Measurements from ENCODE around the gene FBXW5.

Gene FBXW5

DNA sequence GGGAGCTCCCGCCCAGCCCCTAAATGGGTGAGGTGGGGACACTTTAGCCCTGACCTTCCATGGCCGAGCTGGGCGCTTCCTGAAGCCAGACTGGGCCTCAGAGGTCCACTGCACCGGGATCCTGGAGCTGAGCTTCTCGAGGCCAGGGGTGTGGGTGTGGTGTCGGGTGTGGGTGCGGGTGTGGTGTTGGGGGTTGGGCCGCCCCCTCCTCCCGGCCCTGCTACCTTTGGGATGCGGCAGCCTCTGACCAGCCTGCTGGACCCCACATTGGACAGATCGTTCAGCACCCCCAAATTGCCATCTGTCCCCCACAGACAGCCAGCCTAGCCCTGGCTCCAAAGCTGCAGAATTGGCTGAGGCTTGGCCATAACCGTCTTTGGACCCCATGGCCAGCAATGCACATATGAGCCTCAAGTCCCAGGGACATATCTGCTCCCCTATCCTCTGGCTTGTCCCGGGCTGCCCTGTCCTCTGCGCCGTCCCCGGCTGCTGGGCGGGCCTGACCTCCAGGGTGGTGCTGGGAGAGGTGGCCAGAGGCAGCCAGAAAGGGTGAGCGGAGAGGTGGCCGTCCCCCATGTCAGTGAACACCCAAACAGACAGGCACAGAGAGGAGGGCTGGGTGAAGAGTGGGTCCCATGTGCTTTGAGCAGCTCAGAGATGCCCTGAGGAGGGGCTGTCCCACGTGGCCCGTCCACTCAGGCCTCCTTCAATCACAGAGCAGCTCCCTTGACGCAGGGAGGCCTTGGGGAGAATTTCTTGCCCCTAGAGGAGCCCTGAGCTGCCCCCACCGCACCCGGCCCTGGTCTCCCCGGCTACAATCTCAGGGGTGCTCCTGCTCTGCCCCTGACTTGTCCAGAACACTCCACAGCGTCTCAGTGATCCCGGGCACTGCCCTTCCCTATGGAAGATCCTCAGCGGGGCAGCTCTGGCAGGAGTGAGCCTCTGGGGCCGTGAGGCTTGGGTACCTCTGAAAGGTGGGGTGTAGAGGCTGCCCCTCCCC, 29.4 kb upstream of the FBXW5 start:
- TF ChIP-seq JUND (IDR thresholded peaks at IDR 0.05; ENCODE audit: low read depth): no peak
- in situ Hi-C loops (cut with HindIII; ENCODE audit: low pct_unique_long_range_greater_than_20kb, low sequenced_read_pairs): no loop called here
- DNase-seq (ENCODE audit: low read depth in 1 of 2, low spot score in 1 of 2): no peak

GRCh38 chr9:136972743-136973142, 28.2 kb upstream of the FBXW5 start:
- in situ Hi-C loops (cut with HindIII; ENCODE audit: low pct_unique_long_range_greater_than_20kb, low sequenced_read_pairs): no loop called here
- DNase-seq (ENCODE audit: low read depth in 1 of 2, low spot score in 1 of 2): no peak
- TF ChIP-seq JUND (IDR thresholded peaks at IDR 0.05; ENCODE audit: low read depth): no peak

DNA sequence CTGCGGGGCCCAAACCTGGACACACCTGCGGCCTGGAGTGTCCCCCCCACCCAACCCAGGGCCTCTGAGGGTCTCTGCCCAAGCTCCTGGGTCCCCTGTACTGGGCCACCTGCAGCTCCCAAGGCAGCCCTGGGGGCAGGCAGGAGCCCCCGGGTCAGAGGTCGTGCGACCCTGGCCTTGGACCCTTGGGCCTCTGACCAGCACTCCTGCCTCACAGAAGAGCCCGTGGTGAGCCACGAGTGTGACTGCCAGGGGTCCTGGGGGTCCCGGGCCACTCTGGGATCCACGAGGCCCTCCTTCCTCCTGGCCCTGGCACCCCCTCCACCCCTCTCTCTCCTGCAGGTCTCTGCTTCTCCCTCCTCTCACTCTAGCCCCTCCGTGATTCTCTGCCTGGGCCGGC, 27.8 kb upstream of the FBXW5 start:
- no peak for TF ChIP-seq JUND (IDR thresholded peaks at IDR 0.05; ENCODE audit: low read depth)
- in situ Hi-C loops (cut with HindIII; ENCODE audit: low pct_unique_long_range_greater_than_20kb, low sequenced_read_pairs): no loop called here
- no peak for DNase-seq (ENCODE audit: low read depth in 1 of 2, low spot score in 1 of 2)

- TF ChIP-seq JUND (IDR thresholded peaks at IDR 0.05; ENCODE audit: low read depth): no peak
- in situ Hi-C loops (cut with HindIII; ENCODE audit: low pct_unique_long_range_greater_than_20kb, low sequenced_read_pairs): no loop called here
- DNase-seq (ENCODE audit: low read depth in 1 of 2, low spot score in 1 of 2): peak in 1 of 2 experiments; percentile 71
These were observed 27.2 kb upstream of the FBXW5 start for GRCh38 chr9:136971746-136972145.

- in situ Hi-C loops (cut with HindIII; ENCODE audit: low pct_unique_long_range_greater_than_20kb, low sequenced_read_pairs): no loop called here
- TF ChIP-seq JUND (IDR thresholded peaks at IDR 0.05; ENCODE audit: low read depth): no peak
- DNase-seq (ENCODE audit: low read depth in 1 of 2, low spot score in 1 of 2): no peak
These were observed 25.8 kb upstream of the FBXW5 start for GRCh38 chr9:136970361-136970760.

DNA sequence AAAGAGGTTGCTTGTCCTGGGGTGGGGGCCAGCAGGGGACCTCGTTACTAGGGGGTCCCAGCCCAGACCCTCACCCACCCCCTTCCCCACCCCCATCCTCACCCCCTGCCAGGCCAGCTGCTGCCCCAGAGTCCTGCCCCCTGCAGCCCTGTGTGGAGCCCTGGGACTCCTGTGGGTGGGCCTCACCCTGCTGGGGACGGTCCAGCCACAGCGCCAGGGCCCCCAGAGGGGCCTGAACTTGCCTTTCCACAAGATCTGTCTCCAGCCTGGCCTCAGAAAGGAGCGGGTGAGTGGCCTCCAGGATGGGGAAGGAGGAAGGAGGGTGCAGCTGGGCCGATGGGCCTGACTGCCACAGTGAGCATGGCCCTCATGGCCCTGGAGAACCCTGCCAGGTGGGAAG, 25.2 kb upstream of the FBXW5 start:
- no peak for DNase-seq (ENCODE audit: low read depth in 1 of 2, low spot score in 1 of 2)
- in situ Hi-C loops (cut with HindIII; ENCODE audit: low pct_unique_long_range_greater_than_20kb, low sequenced_read_pairs): no loop called here
- no peak for TF ChIP-seq JUND (IDR thresholded peaks at IDR 0.05; ENCODE audit: low read depth)

GRCh38 chr9:136969150-136969549, 24.6 kb upstream of the FBXW5 start:
- no peak for TF ChIP-seq JUND (IDR thresholded peaks at IDR 0.05; ENCODE audit: low read depth)
- in situ Hi-C loops (cut with HindIII; ENCODE audit: low pct_unique_long_range_greater_than_20kb, low sequenced_read_pairs): no loop called here
- DNase-seq (ENCODE audit: low read depth in 1 of 2, low spot score in 1 of 2): no peak

DNA sequence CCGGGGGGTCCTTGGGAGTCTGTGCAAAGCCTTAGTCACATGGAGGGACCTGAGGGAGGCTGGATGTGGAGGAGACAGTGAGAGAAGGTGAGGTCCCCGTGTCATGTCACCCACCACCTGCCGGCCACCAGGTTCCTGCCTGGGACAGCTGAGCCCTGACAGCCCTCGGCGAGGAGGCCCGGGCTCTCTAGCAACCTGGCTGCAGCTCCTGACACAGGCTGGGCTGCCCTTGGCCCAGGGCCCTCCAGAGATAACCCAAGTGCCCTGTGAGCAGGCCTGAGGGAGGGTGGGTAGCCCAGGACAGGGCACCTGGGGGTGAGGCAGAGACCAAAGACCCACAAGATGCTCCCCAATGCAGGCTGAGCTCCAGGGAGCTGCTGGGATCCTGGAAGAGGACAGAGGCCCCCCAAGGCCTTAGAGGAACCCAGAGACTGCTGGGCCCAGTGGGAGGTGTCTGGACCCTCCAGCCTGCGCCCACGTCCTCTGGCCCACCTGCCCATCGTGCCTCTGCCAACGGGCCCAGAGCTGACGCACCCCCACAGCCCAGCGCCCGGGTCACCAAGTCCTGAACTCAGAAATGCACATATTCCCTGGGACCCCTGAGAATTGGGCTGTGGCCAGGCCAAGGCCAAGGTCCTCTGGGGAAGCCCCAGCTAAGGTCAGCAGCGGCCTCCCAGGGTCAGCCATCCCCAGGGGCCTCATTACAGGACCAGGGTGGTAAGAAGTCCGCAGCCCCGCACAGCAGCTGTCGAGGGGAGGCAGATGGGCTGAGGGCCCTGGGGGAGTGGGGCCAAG, 24.0 kb upstream of the FBXW5 start:
- no peak for TF ChIP-seq JUND (IDR thresholded peaks at IDR 0.05; ENCODE audit: low read depth)
- in situ Hi-C loops (cut with HindIII; ENCODE audit: low pct_unique_long_range_greater_than_20kb, low sequenced_read_pairs): no loop called here
- no peak for DNase-seq (ENCODE audit: low read depth in 1 of 2, low spot score in 1 of 2)

- DNase-seq (ENCODE audit: low read depth in 1 of 2, low spot score in 1 of 2): no peak
- TF ChIP-seq JUND (IDR thresholded peaks at IDR 0.05; ENCODE audit: low read depth): no peak
- in situ Hi-C loops (cut with HindIII; ENCODE audit: low pct_unique_long_range_greater_than_20kb, low sequenced_read_pairs): no loop called here
These were observed 21.4 kb upstream of the FBXW5 start for GRCh38 chr9:136965771-136966484.

GRCh38 chr9:136964833-136965422, 20.4 kb upstream of the FBXW5 start:
- in situ Hi-C loops (cut with HindIII; ENCODE audit: low pct_unique_long_range_greater_than_20kb, low sequenced_read_pairs): no loop called here
- DNase-seq (ENCODE audit: low read depth in 1 of 2, low spot score in 1 of 2): no peak
- no peak for TF ChIP-seq JUND (IDR thresholded peaks at IDR 0.05; ENCODE audit: low read depth)

DNA sequence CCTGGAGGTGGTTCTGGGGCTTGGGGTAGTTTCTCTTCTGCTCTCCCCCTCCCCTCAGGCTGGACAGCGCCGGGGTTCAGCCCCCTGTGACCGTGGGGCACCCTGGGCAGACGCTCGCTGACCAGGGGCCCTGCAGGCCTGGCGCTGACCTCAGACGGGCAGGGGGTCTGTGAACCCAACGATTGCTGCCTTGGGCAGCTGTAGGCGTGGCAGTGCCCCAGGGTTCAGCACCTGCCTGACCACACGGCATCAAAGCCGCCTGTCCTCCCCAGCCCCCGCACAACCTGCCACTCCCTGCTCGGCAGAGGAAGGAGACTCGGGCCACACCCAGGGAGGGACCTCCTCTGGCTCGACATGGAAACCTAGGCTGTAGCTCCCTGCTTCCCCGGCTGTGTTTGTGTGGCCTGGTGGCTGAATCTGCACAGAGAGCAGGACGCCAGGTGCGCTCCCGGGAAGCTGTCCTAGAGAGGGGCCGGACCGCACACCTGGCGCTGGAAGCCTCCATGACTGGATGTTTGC, 19.7 kb upstream of the FBXW5 start:
- in situ Hi-C loops (cut with HindIII; ENCODE audit: low pct_unique_long_range_greater_than_20kb, low sequenced_read_pairs): no loop called here
- DNase-seq (ENCODE audit: low read depth in 1 of 2, low spot score in 1 of 2): no peak
- TF ChIP-seq JUND (IDR thresholded peaks at IDR 0.05; ENCODE audit: low read depth): no peak

- no peak for TF ChIP-seq JUND (IDR thresholded peaks at IDR 0.05; ENCODE audit: low read depth)
- no peak for DNase-seq (ENCODE audit: low read depth in 1 of 2, low spot score in 1 of 2)
- in situ Hi-C loops (cut with HindIII; ENCODE audit: low pct_unique_long_range_greater_than_20kb, low sequenced_read_pairs): no loop called here
These were observed 19.2 kb upstream of the FBXW5 start for GRCh38 chr9:136963751-136964150.

Data from T47D (cell line).